MG63 (cell line): Measurements from ENCODE around the gene SEPHS2. TPM values are rescaled to one million over a fixed set of nuclear protein-coding genes. Genes with fewer than 3 reads are reported as not detected.
"Not testable (repeated sequence)": the region's sequence is repeated elsewhere in the genome, so short reads cannot be mapped to it uniquely, and the experiment has no call there.

Experiments used
- DNase-seq: peaks from one replicate; pipeline ENCODE4 v3.0.0-alpha.2; 2020
- H3K27me3 ChIP-seq: fragments of 250-450 bp; sonication (Bioruptor Pico); 2 replicates; pipeline ENCODE4 v1.5.1; 2020; ENCODE audit warnings: mild to moderate bottlenecking, moderate library complexity
- H3K36me3 ChIP-seq: fragments of 250-450 bp; sonication (Bioruptor Pico); 2 replicates; pipeline ENCODE4 v1.5.1; 2020; ENCODE audit warnings: mild to moderate bottlenecking, moderate library complexity
- H3K4me3 ChIP-seq: fragments of 250-450 bp; sonication (Bioruptor Pico); 2 replicates; pipeline ENCODE4 v1.5.1; 2020; ENCODE audit warnings: mild to moderate bottlenecking, moderate library complexity
- H3K9me3 ChIP-seq: fragments of 250-450 bp; sonication (Bioruptor Pico); 2 replicates; pipeline ENCODE4 v1.5.1; 2020; ENCODE audit warnings: mild to moderate bottlenecking, moderate library complexity
- total RNA-seq: library from RNA; depleted of rRNA; stranded (reverse); fragments of >200 nt; shearing (Covaris generic); gene quantifications from 2 replicates; pipeline ENCODE4 v1.2.3, GENCODE V29; 2014; ENCODE audit warnings: low replicate concordance

The SEPHS2 gene
- total RNA-seq, 1 experiment from 2014 or later: 75.8 TPM

GRCh38 chr16:30474074-30474452, 28.4 kb upstream of the SEPHS2 start:
- Histone ChIP-seq H3K4me3 (no peak overlapping the region), H3K9me3 (no peaks in the 10 kb centered on the region), H3K27me3 (no peaks in the 10 kb centered on the region), H3K36me3 (no peaks in the 10 kb centered on the region)
- DNase-seq: no peak

GRCh38 chr16:30473231-30474073, 27.8 kb upstream of the SEPHS2 start:
- no peak overlapping the region for H3K4me3 ChIP-seq
- H3K27me3 ChIP-seq: no peaks in the 10 kb centered on the region
- DNase-seq: no peak
- H3K36me3 ChIP-seq: no peaks in the 10 kb centered on the region
- no peaks in the 10 kb centered on the region for H3K9me3 ChIP-seq

- DNase-seq: no peak
- H3K4me3 ChIP-seq: no peak within 1 kb of the TSS
- H3K9me3 ChIP-seq: no peaks in the 10 kb centered on the region
Measured at GRCh38 chr16:30472328-30472942, 26.8 kb upstream of the SEPHS2 start, which contains the start of gene ITGAL. Gene ITGAL (plus strand): TSS chr16:30472742. CDS start chr16:30472838, 96 bp downstream.

GRCh38 chr16:30470632-30470995, 24.9 kb upstream of the SEPHS2 start:
- H3K27me3 ChIP-seq: no peaks in the 10 kb centered on the region
- H3K4me3 ChIP-seq: no peak overlapping the region
- H3K9me3 ChIP-seq: no peaks in the 10 kb centered on the region
- no peaks in the 10 kb centered on the region for H3K36me3 ChIP-seq
- DNase-seq: no peak

More at GRCh38 chr16:30472328-30472942, 26.8 kb upstream of the SEPHS2 start, which contains the start of gene ITGAL:
- Histone ChIP-seq H3K27me3 (no peaks in the 10 kb centered on the region), H3K36me3 (no peaks in the 10 kb centered on the region)

GRCh38 chr16:30470170-30470512, 24.5 kb upstream of the SEPHS2 start:
- Histone ChIP-seq H3K9me3 (no peaks in the 10 kb centered on the region), H3K4me3 (no peak overlapping the region), H3K36me3 (no peaks in the 10 kb centered on the region), H3K27me3 (no peaks in the 10 kb centered on the region)
- no peak for DNase-seq

GRCh38 chr16:30464078-30464477, 18.4 kb upstream of the SEPHS2 start:
- H3K27me3 ChIP-seq: no peaks in the 10 kb centered on the region
- DNase-seq: no peak

GRCh38 chr16:30461426-30461825, 15.8 kb upstream of the SEPHS2 start:
- H3K4me3 ChIP-seq, H3K9me3 ChIP-seq, DNase-seq, H3K27me3 ChIP-seq, H3K36me3 ChIP-seq: not testable (repeated sequence)

More at GRCh38 chr16:30464078-30464477, 18.4 kb upstream of the SEPHS2 start:
- H3K9me3 ChIP-seq: no peaks in the 10 kb centered on the region
- H3K4me3 ChIP-seq: no peak overlapping the region
- H3K36me3 ChIP-seq: no peaks in the 10 kb centered on the region

- no peak overlapping the region for H3K4me3 ChIP-seq
- H3K36me3 ChIP-seq: no peaks in the 10 kb centered on the region
- DNase-seq: no peak
- H3K9me3 ChIP-seq: no peaks in the 10 kb centered on the region
- H3K27me3 ChIP-seq: no peaks in the 10 kb centered on the region
Measured at GRCh38 chr16:30459456-30459855, 13.8 kb upstream of the SEPHS2 start.

- DNase-seq: no peak
- H3K9me3 ChIP-seq: no peaks in the 10 kb centered on the region
- H3K36me3 ChIP-seq: no peaks in the 10 kb centered on the region
Measured at GRCh38 chr16:30458561-30459394, 13.1 kb upstream of the SEPHS2 start.

GRCh38 chr16:30457743-30458560, 12.3 kb upstream of the SEPHS2 start:
- Histone ChIP-seq H3K36me3 (no peaks in the 10 kb centered on the region), H3K27me3 (no peaks in the 10 kb centered on the region), H3K4me3 (no peak overlapping the region), H3K9me3 (no peaks in the 10 kb centered on the region)
- no peak for DNase-seq

More at GRCh38 chr16:30458561-30459394, 13.1 kb upstream of the SEPHS2 start:
- H3K27me3 ChIP-seq: no peaks in the 10 kb centered on the region
- no peak overlapping the region for H3K4me3 ChIP-seq

- Histone ChIP-seq H3K9me3 (no peaks in the 10 kb centered on the region), H3K36me3 (no peaks in the 10 kb centered on the region), H3K27me3 (no peaks in the 10 kb centered on the region), H3K4me3 (no peak overlapping the region)
- peak; percentile 12 for DNase-seq
Measured at GRCh38 chr16:30457256-30457655, 11.6 kb upstream of the SEPHS2 start.

- Histone ChIP-seq H3K9me3 (no peaks in the 10 kb centered on the region), H3K36me3 (no peaks in the 10 kb centered on the region), H3K4me3 (no peak overlapping the region), H3K27me3 (0 out of 2 replicates have a peak, but pooled peaks cover 2% of the 10 kb centered on the region)
- no peak for DNase-seq
Measured at GRCh38 chr16:30456302-30456701, 10.6 kb upstream of the SEPHS2 start.

- not testable (repeated sequence) for H3K9me3 ChIP-seq, DNase-seq, H3K36me3 ChIP-seq, H3K27me3 ChIP-seq, H3K4me3 ChIP-seq
Measured at GRCh38 chr16:30452709-30453580, 7.3 kb upstream of the SEPHS2 start.

- Histone ChIP-seq H3K36me3 (peaks cover 9% of the 10 kb centered on the region), H3K27me3 (0 out of 2 replicates have a peak, but pooled peaks cover 2% of the 10 kb centered on the region), H3K9me3 (no peaks in the 10 kb centered on the region; the same call in 1 of the 2 replicates), H3K4me3 (no peak overlapping the region)
- DNase-seq: no peak
Measured at GRCh38 chr16:30449116-30449435, 3.4 kb upstream of the SEPHS2 start.

- Histone ChIP-seq H3K4me3 (no peak overlapping the region), H3K27me3 (0 out of 2 replicates have a peak, but pooled peaks cover 2% of the 10 kb centered on the region), H3K9me3 (no peaks in the 10 kb centered on the region; the same call in 1 of the 2 replicates), H3K36me3 (peaks cover 22% of the 10 kb centered on the region)
- DNase-seq: no peak
Measured at GRCh38 chr16:30447512-30448226, 2.0 kb upstream of the SEPHS2 start.
